Psoas muscle (tissue), 8 donors: ENCODE measurements around the gene HEYL. TPM values are rescaled to one million over a fixed set of nuclear protein-coding genes. Genes with fewer than 3 reads are reported as not detected.

Experiments
- ATAC-seq, 4 donors: fragments of 200-7000 bp; cut with Tn5 transposase; one replicate each; pipeline ENCODE4 v1.9.1; 2020; ENCODE audit warnings: moderate library complexity in 3 of 4, mild to moderate bottlenecking in 2 of 4
- DNase-seq, 2 donors: peaks; one replicate each; pipeline ENCODE4 v3.0.0-alpha.2; 2020
- H3K27ac ChIP-seq: fragments of 200-600 bp; one replicate; pipeline ENCODE4 v1.8.0; 2022
- H3K27me3 ChIP-seq, 3 donors: fragments of 200-600 bp in 1 of 3; one replicate each; pipeline versions ENCODE4 v1.6.1 to v1.8.0; 2013 to 2022; ENCODE audit warnings: low read length in 2 of 3, mild to moderate bottlenecking in 2 of 3, moderate library complexity in 1 of 3; ENCODE audit not compliant: insufficient read depth in 3 of 3
- H3K36me3 ChIP-seq, 2 donors: fragments of 200-600 bp in 1 of 2; one replicate each; pipeline versions ENCODE4 v1.6.1 to v1.8.0; 2013 to 2022; ENCODE audit warnings: low read depth in 1 of 2, mild to moderate bottlenecking in 1 of 2, moderate library complexity in 1 of 2; ENCODE audit not compliant: insufficient read depth in 1 of 2
- H3K4me1 ChIP-seq: fragments of 200-600 bp; one replicate; pipeline ENCODE4 v1.8.0; 2022
- H3K4me3 ChIP-seq: fragments of 200-600 bp; one replicate; pipeline ENCODE4 v1.8.0; 2022; ENCODE audit warnings: mild to moderate bottlenecking
- H3K9me3 ChIP-seq: fragments of 200-600 bp; one replicate; pipeline ENCODE4 v1.8.0; 2022
- CTCF ChIP-seq: fragments of 200-600 bp; IDR thresholded peaks from one replicate; pipeline ENCODE4 v1.8.0; 2022; ENCODE audit warnings: antibody characterized with exemption
- WGBS, 3 donors: extraction: QIAGEN DNeasy Blood & Tissue Kit; methylation state at CpG; one replicate each; pipeline versions ENCODE4 v1.1.6 to v1.1.7; 2013; 5-methylcytosine and 5-hydroxymethylcytosine counted together
- intact Hi-C, 2 donors: fragments of 100-400 bp; cut with DNase I; formaldehyde crosslinking; loops; one replicate each; pipeline versions ENCODE4 v1.11.0 to v1.14.2; 2022
- polyA plus RNA-seq, 3 donors: library from polyadenylated mRNA; stranded (reverse); fragments of 200-250 nt; gene quantifications; one replicate each; pipeline ENCODE4 v1.2.3, GENCODE V29; 2013
- total RNA-seq, 4 donors: library from RNA; stranded (reverse); fragmentation: NEBNext Ultra II Directional in 2 of 4; extraction: Animal tissue kit (Norgen Biotek cat#: 25700) in 2 of 4; gene quantifications; one replicate each; pipeline versions ENCODE4 v1.2.1 to v1.2.4, GENCODE V29; 2021 to 2023
- donor health status: healthy with polysubstance abuse.
- donor health status: DM: no; HTN: no; CAD: no; lungs with moderate emphysema.
- donor health status: Bipolar disorder and iron deficiency.
- donor health status: healthy.
- donor health status: DM: yes; HTN: yes; CAD: no.
- donor health status: DM: no; HTN: no; CAD: no.
- donor health status: DM: no; HTN: no; CAD: no.
- donor health status: DM: yes; HTN: yes; CAD: no.

Gene HEYL
- total and polyA plus RNA-seq, 7 donors: 2.1 to 10.0 (median 5.8) TPM

- ATAC-seq (no peak), DNase-seq (no peak)
- Histone ChIP-seq H3K4me3 (peak overlapping the region; percentile 70), H3K36me3 (no peaks in the 10 kb centered on the region), H3K4me1 (peaks cover 7% of the 10 kb centered on the region), H3K27ac (peak overlapping the region; percentile 53), H3K27me3 (no peaks in the 10 kb centered on the region), H3K9me3 (no peaks in the 10 kb centered on the region)
- 61 to 68% (median 61%) methylated on average over 4 of the region's 4 CpGs for WGBS, 3 donors
- intact Hi-C loops: no loop called here
- TF ChIP-seq CTCF: no peak
Observed at GRCh38 chr1:39637361-39637760, 2.1 kb downstream of the HEYL start.

GRCh38 chr1:39635871-39636210 lies 3.6 kb downstream of the HEYL start:
- peaks cover 5% of the 10 kb centered on the region for H3K4me1 ChIP-seq
- no peaks in the 10 kb centered on the region for H3K27me3 ChIP-seq

GRCh38 chr1:39635205-39635870 lies 4.1 kb downstream of the HEYL start:
- Histone ChIP-seq H3K9me3 (no peaks in the 10 kb centered on the region), H3K4me3 (peak overlapping the region; percentile 70), H3K36me3 (peaks cover 0 to 10% of the 10 kb centered on the region in 2 donors), H3K27me3 (no peaks in the 10 kb centered on the region), H3K27ac (peak overlapping the region; percentile 53), H3K4me1 (peaks cover 5% of the 10 kb centered on the region)
- ATAC-seq (no peak), DNase-seq (peak in 1 of 2 donors; percentile 58)
- 47 to 68% (median 54%) methylated on average over 12 of the region's 12 CpGs for WGBS, 3 donors
- intact Hi-C loops: no loop called here
- TF ChIP-seq CTCF: no peak

More at GRCh38 chr1:39635871-39636210, 3.6 kb downstream of the HEYL start:
- ATAC-seq: no peak
- intact Hi-C loops: no loop called here
- Histone ChIP-seq H3K36me3 (peaks cover 0 to 6% of the 10 kb centered on the region in 2 donors), H3K9me3 (no peaks in the 10 kb centered on the region), H3K27ac (peak overlapping the region; percentile 53), H3K4me3 (peak overlapping the region; percentile 70)
- WGBS, 3 donors: 20 to 46% (median 21%) methylated on average over 2 of the region's 2 CpGs
- DNase-seq: no peak
- TF ChIP-seq CTCF: no peak

GRCh38 chr1:39633422-39633821 lies 6.0 kb downstream of the HEYL start:
- H3K4me3 ChIP-seq: peak overlapping the region; percentile 46
- H3K36me3 ChIP-seq: peaks cover 0 to 23% of the 10 kb centered on the region in 2 donors
- intact Hi-C loops: no loop called here
- H3K27ac ChIP-seq: no peak overlapping the region
- no peaks in the 10 kb centered on the region for H3K27me3 ChIP-seq
- 46 to 71% (median 49%) methylated on average over 3 of the region's 3 CpGs for WGBS, 3 donors
- DNase-seq: no peak
- no peak for TF ChIP-seq CTCF
- H3K4me1 ChIP-seq: peaks cover 5% of the 10 kb centered on the region
- ATAC-seq: peak in 1 of 4 donors; percentile 20
- no peaks in the 10 kb centered on the region for H3K9me3 ChIP-seq
